AG09309 (cell line): Measurements from ENCODE around the gene PPY.
"Not testable (repeated sequence)": the region's sequence is repeated elsewhere in the genome, so short reads cannot be mapped to it uniquely, and the experiment has no call there.

Source experiments
- DNase-seq: peaks from one replicate; pipeline ENCODE4 v3.0.0-alpha.2; 2010; ENCODE audit warnings: low read depth
- H3K4me3 ChIP-seq: 2 replicates; pipeline ENCODE4 v1.5.1; 2011; ENCODE audit warnings: mild to moderate bottlenecking, low read depth, low read length, moderate library complexity; ENCODE audit not compliant: control insufficient read depth
- TF ChIP-seq, protein P1 (sequence below): IDR thresholded peaks from 2 replicates; pipeline ENCODE4 v1.5.1; 2011; ENCODE audit warnings: mild to moderate bottlenecking, low read depth, low read length, inconsistent platforms; ENCODE audit not compliant: insufficient read depth, control insufficient read depth; ENCODE audit errors: missing control alignments

PPY gene

GRCh38 chr17:43966276-43966675 is 24.0 kb upstream of the PPY start:
- TF ChIP-seq, protein P1, sequence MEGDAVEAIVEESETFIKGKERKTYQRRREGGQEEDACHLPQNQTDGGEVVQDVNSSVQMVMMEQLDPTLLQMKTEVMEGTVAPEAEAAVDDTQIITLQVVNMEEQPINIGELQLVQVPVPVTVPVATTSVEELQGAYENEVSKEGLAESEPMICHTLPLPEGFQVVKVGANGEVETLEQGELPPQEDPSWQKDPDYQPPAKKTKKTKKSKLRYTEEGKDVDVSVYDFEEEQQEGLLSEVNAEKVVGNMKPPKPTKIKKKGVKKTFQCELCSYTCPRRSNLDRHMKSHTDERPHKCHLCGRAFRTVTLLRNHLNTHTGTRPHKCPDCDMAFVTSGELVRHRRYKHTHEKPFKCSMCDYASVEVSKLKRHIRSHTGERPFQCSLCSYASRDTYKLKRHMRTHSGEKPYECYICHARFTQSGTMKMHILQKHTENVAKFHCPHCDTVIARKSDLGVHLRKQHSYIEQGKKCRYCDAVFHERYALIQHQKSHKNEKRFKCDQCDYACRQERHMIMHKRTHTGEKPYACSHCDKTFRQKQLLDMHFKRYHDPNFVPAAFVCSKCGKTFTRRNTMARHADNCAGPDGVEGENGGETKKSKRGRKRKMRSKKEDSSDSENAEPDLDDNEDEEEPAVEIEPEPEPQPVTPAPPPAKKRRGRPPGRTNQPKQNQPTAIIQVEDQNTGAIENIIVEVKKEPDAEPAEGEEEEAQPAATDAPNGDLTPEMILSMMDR = no peak
- DNase-seq = no peak
- H3K4me3 ChIP-seq = no peak overlapping the region

DNA sequence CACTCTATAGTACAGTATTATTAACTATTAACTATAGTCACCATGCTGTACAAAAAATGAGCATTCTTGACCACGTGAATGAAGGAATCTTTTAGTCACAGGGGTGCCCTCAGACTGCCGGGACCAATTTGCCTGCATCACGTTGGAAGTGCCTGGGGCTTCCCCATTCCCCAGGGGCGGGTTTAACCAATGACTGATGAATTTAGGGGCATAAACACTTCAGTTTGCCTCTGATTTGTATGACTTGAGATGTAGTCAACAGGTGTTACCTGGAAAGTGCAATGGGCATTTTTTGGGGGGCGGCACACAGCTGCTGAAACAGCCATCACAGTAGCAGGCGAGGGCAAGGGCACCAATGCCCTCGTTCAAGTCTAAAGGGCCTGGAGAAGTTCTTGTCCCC is 20.2 kb upstream of the PPY start:
- TF ChIP-seq, protein P1 = no peak
- DNase-seq = no peak
- H3K4me3 ChIP-seq = no peak overlapping the region

DNA sequence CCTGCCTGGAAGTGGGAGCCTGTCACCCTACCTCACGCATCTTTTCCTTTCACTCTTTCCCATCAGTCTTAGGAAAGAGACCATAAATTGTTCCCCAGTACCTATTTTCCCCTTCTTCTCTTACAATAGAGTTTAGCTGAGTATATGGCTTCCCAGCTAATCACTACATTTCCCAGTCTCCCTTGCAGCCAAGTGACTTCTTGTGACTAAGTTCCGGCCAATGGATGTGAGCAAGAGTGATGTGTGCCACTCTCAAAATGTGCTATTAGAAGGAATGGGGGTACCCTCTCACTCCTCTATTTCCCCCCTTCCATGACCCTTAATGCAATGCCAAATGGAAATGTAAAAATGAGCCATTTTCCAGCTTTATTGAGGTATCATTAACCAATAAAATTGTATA is 19.7 kb upstream of the PPY start:
- TF ChIP-seq, protein P1 = no peak
- H3K4me3 ChIP-seq = no peak overlapping the region
- DNase-seq = no peak

DNA sequence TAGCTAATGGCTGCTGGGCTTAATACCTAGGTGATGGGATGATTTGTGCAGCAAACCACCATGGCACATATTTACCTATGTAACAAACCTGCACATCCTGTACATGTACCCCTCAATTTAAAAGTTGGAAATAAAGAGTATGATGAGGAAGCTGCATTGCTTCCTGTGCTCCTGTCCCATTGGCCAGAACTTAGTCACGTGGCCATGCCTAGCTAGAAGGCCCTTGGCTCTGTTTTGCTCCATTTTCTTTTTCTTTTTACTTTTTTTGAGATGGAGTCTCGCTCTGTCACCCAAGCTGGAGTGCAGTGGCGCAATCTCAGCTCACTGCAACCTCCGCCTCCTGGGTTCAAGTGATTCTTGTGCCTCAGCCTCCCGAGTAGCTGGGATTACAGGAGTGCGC is 19.0 kb upstream of the PPY start:
- H3K4me3 ChIP-seq, DNase-seq: not testable (repeated sequence)

GRCh38 chr17:43958748-43959352 is 16.6 kb upstream of the PPY start:
- no peak for DNase-seq
- TF ChIP-seq, protein P1 = no peak
- H3K4me3 ChIP-seq = no peak overlapping the region

DNA sequence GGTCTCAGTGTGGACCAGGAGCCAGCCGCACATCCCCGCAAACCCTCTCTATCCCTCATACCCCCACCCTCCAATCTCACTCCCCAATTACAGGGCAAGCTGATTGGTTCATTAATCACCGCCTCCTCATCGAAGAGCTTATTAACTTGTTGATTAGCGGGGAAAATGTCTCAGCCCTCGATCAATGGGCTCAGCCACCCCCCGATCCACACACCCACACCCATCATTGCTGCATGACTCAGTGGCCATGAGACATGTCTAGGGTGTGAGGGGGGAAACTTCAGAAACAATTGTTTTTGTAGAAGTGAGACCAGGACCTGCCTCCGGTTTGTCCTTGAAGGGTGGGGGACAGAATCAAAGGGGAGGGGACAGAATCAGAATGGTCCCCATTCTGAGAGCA is 13.9 kb upstream of the PPY start:
- no peak for DNase-seq
- TF ChIP-seq, protein P1 = no peak
- H3K4me3 ChIP-seq = no peak overlapping the region

DNA sequence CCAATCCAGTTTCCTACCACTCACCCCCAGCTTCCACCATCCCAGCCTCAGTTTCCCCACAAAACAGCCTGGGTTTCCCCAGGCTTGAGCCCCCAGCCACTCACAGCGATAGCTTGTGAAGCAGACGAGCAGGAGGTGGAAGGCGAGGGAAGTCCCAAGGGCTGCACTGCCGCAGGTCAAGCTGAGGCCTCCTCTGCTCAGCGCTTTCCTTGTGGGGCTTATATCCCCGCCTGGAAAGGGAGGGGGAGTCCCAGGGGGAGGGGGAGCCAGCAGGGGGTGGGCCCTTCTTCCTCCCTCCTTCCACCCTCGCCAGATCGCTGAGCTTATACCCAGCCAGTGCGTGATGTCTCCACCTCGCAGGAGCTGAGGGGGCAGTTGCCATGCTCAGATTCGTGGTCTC is 11.5 kb upstream of the PPY start, which contains the start of gene PYY:
Gene PYY, minus strand, starts transcription at position 195 of the 400 bp plus-strand sequence. CDS start 457 bp downstream, outside the sequence.
- no peak within 1 kb of the TSS for H3K4me3 ChIP-seq
- TF ChIP-seq, protein P1 = no peak
- DNase-seq = no peak
